Fibroblast of lung (primary cell): Measurements from ENCODE around the gene TMEM121B. TPM values are rescaled to one million over a fixed set of nuclear protein-coding genes. Genes with fewer than 3 reads are reported as not detected.

ENCODE experiments used
- DNase-seq, 2 donors: peaks; one replicate each; pipeline versions ENCODE4 v3.0.0 to v3.0.0-alpha.2; 2010; ENCODE audit warnings: low read depth in 2 of 2
- H2AFZ ChIP-seq: 2 replicates; pipeline ENCODE4 v1.5.1; 2012; ENCODE audit warnings: low read length, control low read depth, inconsistent platforms
- H3K27ac ChIP-seq: 2 replicates; pipeline ENCODE4 v1.5.1; 2011; ENCODE audit warnings: low read length, control low read depth; ENCODE audit not compliant: insufficient read depth
- H3K27me3 ChIP-seq: 2 replicates; pipeline ENCODE4 v1.5.1; 2011; ENCODE audit warnings: mild to moderate bottlenecking, low read length; ENCODE audit not compliant: control insufficient read depth, insufficient read depth
- H3K36me3 ChIP-seq: 2 replicates; pipeline ENCODE4 v1.5.1; 2011; ENCODE audit warnings: low read length; ENCODE audit not compliant: control insufficient read depth, insufficient read depth
- H3K4me1 ChIP-seq: 2 replicates; pipeline ENCODE4 v1.5.1; 2011; ENCODE audit warnings: low read length; ENCODE audit not compliant: control insufficient read depth, insufficient read depth; ENCODE audit errors: extremely low read depth
- H3K4me2 ChIP-seq: 2 replicates; pipeline ENCODE4 v1.5.1; 2011; ENCODE audit warnings: low read length, control low read depth; ENCODE audit not compliant: insufficient read depth; ENCODE audit errors: extremely low read depth
- H3K4me3 ChIP-seq, 4 experiments: fragments of 200-600 bp in 1 of 4; sonication (generic) in 1 of 4; replicated peaks in 1 of 4; 2 replicates each; pipeline ENCODE4 v1.5.1; 2011 to 2016; ENCODE audit warnings: low read length in 4 of 4, low read depth in 3 of 4, mild to moderate bottlenecking in 3 of 4, control low read depth in 2 of 4, inconsistent platforms in 1 of 4, mixed read lengths in 1 of 4; ENCODE audit not compliant: insufficient read depth in 1 of 4; ENCODE audit errors: control extremely low read depth in 1 of 4
- H3K79me2 ChIP-seq: 2 replicates; pipeline ENCODE4 v1.5.1; 2012; ENCODE audit warnings: mild to moderate bottlenecking, low read length, inconsistent platforms; ENCODE audit not compliant: control insufficient read depth, insufficient read depth
- H3K9ac ChIP-seq: 2 replicates; pipeline ENCODE4 v1.5.1; 2011; ENCODE audit warnings: mild to moderate bottlenecking, low read length, control low read depth; ENCODE audit not compliant: insufficient read depth
- H3K9me3 ChIP-seq: 2 replicates; pipeline ENCODE4 v1.5.1; 2012; ENCODE audit warnings: low read depth, low read length; ENCODE audit not compliant: control insufficient read depth, insufficient read depth
- H4K20me1 ChIP-seq: 2 replicates; pipeline ENCODE4 v1.5.1; 2011; ENCODE audit warnings: low read length; ENCODE audit not compliant: control insufficient read depth, insufficient read depth; ENCODE audit errors: extremely low read depth
- EZH2 ChIP-seq: IDR thresholded peaks from 2 replicates; pipeline ENCODE4 v1.5.1; 2012; ENCODE audit warnings: low read length, control low read depth, mild to moderate bottlenecking; ENCODE audit errors: missing control alignments
- polyA plus RNA-seq, 2 donors: library from polyadenylated mRNA; depleted of rRNA in 1 of 2; stranded (reverse) in 1 of 2; unstranded in 1 of 2; fragments of >200 nt; gene quantifications; 2 replicates each; pipeline ENCODE4 v1.2.1, GENCODE V29; 2011 to 2012; ENCODE audit warnings: missing spikeins in 1 of 2
- total RNA-seq: library from RNA; depleted of rRNA; stranded (reverse); fragments of >200 nt; gene quantifications from 2 replicates; pipeline ENCODE4 v1.2.1, GENCODE V29; 2014
- TF ChIP-seq, protein P1 (sequence below), 2 donors: IDR thresholded peaks in 1 of 2; conservative IDR thresholded peaks in 1 of 2; 1 replicate in 1 of 2; 2 replicates in 1 of 2; pipeline ENCODE4 v1.5.1; 2011 to 2012; ENCODE audit warnings: low read length in 2 of 2, control low read depth in 1 of 2, inconsistent platforms in 1 of 2, low read depth in 1 of 2, mild to moderate bottlenecking in 1 of 2

TMEM121B gene
- total and polyA plus RNA-seq, 2 donors (not counting 1 experiment from before 2014, with no cell fraction given): under 0.01 to 0.05 TPM

DNA sequence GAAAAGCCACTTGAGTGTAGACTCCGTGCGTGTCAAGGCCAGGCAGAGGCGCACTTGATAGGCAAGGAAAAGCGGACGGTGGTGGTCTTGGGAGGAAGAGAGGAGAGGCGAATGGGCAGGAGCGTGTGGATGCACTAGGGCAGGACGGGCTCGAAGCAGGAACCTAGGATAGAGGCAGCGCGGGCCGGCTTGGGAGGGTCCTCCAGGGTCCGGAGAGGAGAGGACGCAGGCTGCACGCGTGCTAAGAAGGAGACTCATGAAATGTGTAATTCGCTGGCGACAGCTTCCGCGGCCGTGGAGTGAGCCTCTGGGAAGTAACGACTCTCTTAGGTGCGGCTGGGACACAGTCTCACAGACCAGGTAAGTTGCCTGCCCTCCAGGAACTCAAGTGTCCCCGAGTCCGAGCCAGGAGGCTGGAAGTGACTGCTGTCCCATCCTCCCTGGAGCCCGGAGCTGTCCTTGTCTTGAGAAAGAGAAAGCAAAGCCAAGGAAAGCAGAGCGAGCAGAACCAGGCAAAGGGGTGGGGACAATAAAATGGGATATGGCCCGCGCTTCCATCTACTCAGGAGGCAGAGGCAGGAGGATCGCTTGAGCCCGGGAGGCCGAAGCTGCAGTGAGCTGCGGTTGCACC lies 37.2 kb downstream of the TMEM121B start:
- Histone ChIP-seq H2AFZ (peak overlapping the region; percentile 33), H3K4me3 (peak overlapping the region in 2 of 4 experiments; percentile 56 to 89), H4K20me1 (no peaks in the 10 kb centered on the region), H3K4me2 (peak overlapping the region; percentile 44), H3K79me2 (peaks cover 9% of the 10 kb centered on the region), H3K36me3 (no peaks in the 10 kb centered on the region), H3K4me1 (peaks cover 3% of the 10 kb centered on the region), H3K27me3 (no peaks in the 10 kb centered on the region), H3K9ac (no peak overlapping the region), H3K9me3 (no peaks in the 10 kb centered on the region), H3K27ac (no peak overlapping the region)
- no peak for DNase-seq
- TF ChIP-seq, protein P1, sequence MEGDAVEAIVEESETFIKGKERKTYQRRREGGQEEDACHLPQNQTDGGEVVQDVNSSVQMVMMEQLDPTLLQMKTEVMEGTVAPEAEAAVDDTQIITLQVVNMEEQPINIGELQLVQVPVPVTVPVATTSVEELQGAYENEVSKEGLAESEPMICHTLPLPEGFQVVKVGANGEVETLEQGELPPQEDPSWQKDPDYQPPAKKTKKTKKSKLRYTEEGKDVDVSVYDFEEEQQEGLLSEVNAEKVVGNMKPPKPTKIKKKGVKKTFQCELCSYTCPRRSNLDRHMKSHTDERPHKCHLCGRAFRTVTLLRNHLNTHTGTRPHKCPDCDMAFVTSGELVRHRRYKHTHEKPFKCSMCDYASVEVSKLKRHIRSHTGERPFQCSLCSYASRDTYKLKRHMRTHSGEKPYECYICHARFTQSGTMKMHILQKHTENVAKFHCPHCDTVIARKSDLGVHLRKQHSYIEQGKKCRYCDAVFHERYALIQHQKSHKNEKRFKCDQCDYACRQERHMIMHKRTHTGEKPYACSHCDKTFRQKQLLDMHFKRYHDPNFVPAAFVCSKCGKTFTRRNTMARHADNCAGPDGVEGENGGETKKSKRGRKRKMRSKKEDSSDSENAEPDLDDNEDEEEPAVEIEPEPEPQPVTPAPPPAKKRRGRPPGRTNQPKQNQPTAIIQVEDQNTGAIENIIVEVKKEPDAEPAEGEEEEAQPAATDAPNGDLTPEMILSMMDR (conservative IDR thresholded peaks at IDR 0.05 in 1 of 2, IDR thresholded peaks at IDR 0.05 in 1 of 2; ENCODE audit: low read depth in 1 of 2, low read length in 2 of 2): no peak
- no peak for TF ChIP-seq EZH2

DNA sequence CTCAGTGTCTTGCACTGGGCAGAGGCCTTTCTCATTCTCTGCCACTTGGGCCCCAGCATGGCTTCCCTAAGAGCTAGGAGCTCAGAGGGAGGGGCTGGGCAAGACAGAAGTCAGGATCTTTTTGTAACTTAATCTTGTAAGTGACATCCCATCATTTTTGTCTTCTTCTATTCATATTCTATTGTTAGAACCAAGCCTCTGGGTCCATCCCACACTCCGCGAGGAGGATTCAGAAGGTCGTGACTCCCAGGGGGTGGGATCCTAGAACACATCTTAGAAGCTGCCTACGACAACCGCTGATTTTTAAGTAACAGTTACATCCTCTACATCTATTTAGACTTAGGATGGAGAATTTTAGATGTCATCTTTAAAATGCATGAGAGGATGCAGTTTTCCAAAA lies 37.9 kb downstream of the TMEM121B start:
- TF ChIP-seq EZH2: no peak
- TF ChIP-seq, protein P1 (conservative IDR thresholded peaks at IDR 0.05 in 1 of 2, IDR thresholded peaks at IDR 0.05 in 1 of 2; ENCODE audit: low read depth in 1 of 2, low read length in 2 of 2): no peak

DNA sequence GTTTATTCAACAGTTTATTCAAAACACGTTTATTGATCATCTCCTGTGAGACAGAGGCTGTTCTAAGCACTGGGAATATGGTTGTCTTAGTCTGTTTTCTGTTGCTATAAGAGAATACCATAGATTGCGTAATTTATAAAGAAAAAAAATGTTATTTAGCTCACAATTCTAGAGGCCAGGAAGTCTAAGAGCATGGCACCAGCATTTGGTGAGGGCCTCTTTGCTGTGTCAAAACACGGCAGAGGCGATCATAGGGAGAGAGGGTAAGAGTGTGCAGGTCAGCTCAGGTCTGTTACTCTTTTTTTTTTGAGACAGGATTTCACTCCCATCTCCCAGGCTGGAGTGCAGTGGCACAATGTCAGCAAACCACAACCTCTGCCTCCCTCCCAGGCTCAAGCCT lies 41.6 kb downstream of the TMEM121B start:
- H3K27ac ChIP-seq: no peak overlapping the region
- no peaks in the 10 kb centered on the region for H3K36me3 ChIP-seq
- H3K9me3 ChIP-seq: no peaks in the 10 kb centered on the region
- H4K20me1 ChIP-seq: no peaks in the 10 kb centered on the region
- H3K4me3 ChIP-seq: no peak overlapping the region
- no peaks in the 10 kb centered on the region for H3K79me2 ChIP-seq
- DNase-seq: peak in 1 of 2 donors; percentile 12
- no peak overlapping the region for H3K9ac ChIP-seq
- H2AFZ ChIP-seq: no peak overlapping the region
- no peaks in the 10 kb centered on the region for H3K27me3 ChIP-seq
- TF ChIP-seq, protein P1 (conservative IDR thresholded peaks at IDR 0.05 in 1 of 2, IDR thresholded peaks at IDR 0.05 in 1 of 2; ENCODE audit: low read depth in 1 of 2, low read length in 2 of 2): no peak
- TF ChIP-seq EZH2: no peak
- no peaks in the 10 kb centered on the region for H3K4me1 ChIP-seq
- H3K4me2 ChIP-seq: no peak overlapping the region

More for the DNA sequence above, 37.9 kb downstream of the TMEM121B start:
- Histone ChIP-seq H3K4me2 (no peak overlapping the region), H3K4me1 (peaks cover 3% of the 10 kb centered on the region), H3K9me3 (no peaks in the 10 kb centered on the region), H3K79me2 (peaks cover 9% of the 10 kb centered on the region), H3K36me3 (no peaks in the 10 kb centered on the region), H4K20me1 (no peaks in the 10 kb centered on the region), H2AFZ (no peak overlapping the region), H3K9ac (no peak overlapping the region), H3K27ac (no peak overlapping the region), H3K4me3 (no peak overlapping the region), H3K27me3 (no peaks in the 10 kb centered on the region)
- no peak for DNase-seq
